WTC11 (cell line): ENCODE results near the gene ABCC4.

ENCODE experiments used
- CTCF ChIP-seq: fragments of 200-600 bp; IDR thresholded peaks from 2 replicates; pipeline ENCODE4 v1.8.0; 2022; ENCODE audit warnings: antibody characterized with exemption
- GABPB1 ChIP-seq: sonication (generic); formaldehyde crosslinking; IDR thresholded peaks from 2 replicates; pipeline ENCODE4 v1.8.1; 2023; ENCODE audit warnings: mild to moderate bottlenecking, missing genetic modification reagents
- JUN ChIP-seq: sonication (generic); formaldehyde crosslinking; IDR thresholded peaks from 2 replicates; pipeline ENCODE4 v1.8.0; 2023; ENCODE audit warnings: mild to moderate bottlenecking, missing genetic modification reagents

GRCh38 chr13:95245071-95245470 is 56.2 kb downstream of the ABCC4 start:
- no peak for TF ChIP-seq CTCF
- no peak for TF ChIP-seq GABPB1 (CRISPR knock-in tag)
- no peak for TF ChIP-seq JUN (CRISPR knock-in tag)
